ENCODE results near the gene TUBGCP5.

The TUBGCP5 gene

GRCh38 chr15:22979238-22980188 is 59.9 kb downstream of the TUBGCP5 start:
- no peak for DNase-seq (ENCODE audit: low read depth in 2 of 2, low spot score in 1 of 2)

- no peak for DNase-seq (ENCODE audit: low read depth in 2 of 2, low spot score in 1 of 2)
Measured at GRCh38 chr15:22978691-22979237, 60.6 kb downstream of the TUBGCP5 start.

- no peak for DNase-seq (ENCODE audit: low read depth in 2 of 2, low spot score in 1 of 2)
Measured at GRCh38 chr15:22974745-22975144, 64.6 kb downstream of the TUBGCP5 start.

GRCh38 chr15:22973987-22974386 is 65.4 kb downstream of the TUBGCP5 start:
- DNase-seq (ENCODE audit: low read depth in 2 of 2, low spot score in 1 of 2) = no peak

- DNase-seq (ENCODE audit: low read depth in 2 of 2, low spot score in 1 of 2) = no peak
Measured at GRCh38 chr15:22973286-22973685, 66.1 kb downstream of the TUBGCP5 start.

- DNase-seq (ENCODE audit: low read depth in 2 of 2, low spot score in 1 of 2) = no peak
Measured at GRCh38 chr15:22969489-22969888, 69.9 kb downstream of the TUBGCP5 start.

- no peak for DNase-seq (ENCODE audit: low read depth in 2 of 2, low spot score in 1 of 2)
Measured at GRCh38 chr15:22968366-22968765, 71.0 kb downstream of the TUBGCP5 start.

GRCh38 chr15:22967084-22967770 is 72.1 kb downstream of the TUBGCP5 start:
- no peak for DNase-seq (ENCODE audit: low read depth in 2 of 2, low spot score in 1 of 2)

- DNase-seq (ENCODE audit: low read depth in 2 of 2, low spot score in 1 of 2) = no peak
Measured at GRCh38 chr15:22966321-22967083, 72.9 kb downstream of the TUBGCP5 start.

- no peak for DNase-seq (ENCODE audit: low read depth in 2 of 2, low spot score in 1 of 2)
Measured at GRCh38 chr15:22963641-22964040, 75.7 kb downstream of the TUBGCP5 start.

GRCh38 chr15:22962611-22963010 is 76.8 kb downstream of the TUBGCP5 start:
- no peak for DNase-seq (ENCODE audit: low read depth in 2 of 2, low spot score in 1 of 2)

- no peak for DNase-seq (ENCODE audit: low read depth in 2 of 2, low spot score in 1 of 2)
Measured at GRCh38 chr15:22961762-22962161, 77.6 kb downstream of the TUBGCP5 start.

GRCh38 chr15:22960556-22960955 is 78.8 kb downstream of the TUBGCP5 start:
- DNase-seq (ENCODE audit: low read depth in 2 of 2, low spot score in 1 of 2) = no peak

GRCh38 chr15:22960126-22960525 is 79.2 kb downstream of the TUBGCP5 start:
- no peak for DNase-seq (ENCODE audit: low read depth in 2 of 2, low spot score in 1 of 2)

- DNase-seq (ENCODE audit: low read depth in 2 of 2, low spot score in 1 of 2) = no peak
Measured at GRCh38 chr15:22959321-22960101, 79.9 kb downstream of the TUBGCP5 start.

GRCh38 chr15:22958487-22959280 is 80.7 kb downstream of the TUBGCP5 start:
- no peak for DNase-seq (ENCODE audit: low read depth in 2 of 2, low spot score in 1 of 2)

- DNase-seq (ENCODE audit: low read depth in 2 of 2, low spot score in 1 of 2) = no peak
Measured at GRCh38 chr15:22956978-22957260, 82.5 kb downstream of the TUBGCP5 start.

GRCh38 chr15:22956257-22956977 is 83.0 kb downstream of the TUBGCP5 start:
- DNase-seq (ENCODE audit: low read depth in 2 of 2, low spot score in 1 of 2) = no peak

GRCh38 chr15:22955544-22956119 is 83.7 kb downstream of the TUBGCP5 start:
- no peak for DNase-seq (ENCODE audit: low read depth in 2 of 2, low spot score in 1 of 2)
